SK-MEL-5 (cell line): ENCODE data around the gene PAGE2B. TPM values are rescaled to one million over a fixed set of nuclear protein-coding genes. Genes with fewer than 3 reads are reported as not detected.
"Not testable (repeated sequence)": the region's sequence is repeated elsewhere in the genome, so short reads cannot be mapped to it uniquely, and the experiment has no call there.

Experiments used
- DNase-seq: peaks from one replicate; pipeline ENCODE4 v3.0.0-alpha.2; 2016; ENCODE audit warnings: low read depth, low spot score
- in situ Hi-C: cut with HindIII; loops from 2 replicates; pipeline ENCODE4 v1.10.0; 2016; ENCODE audit warnings: low sequenced_read_pairs, high pct_unique_total_duplicates, low pct_unique_long_range_greater_than_20kb
- polyA plus RNA-seq, 2 experiments: library from polyadenylated mRNA; depleted of rRNA; stranded (reverse); fragments of >200 nt; gene quantifications; 2 replicates each; pipeline ENCODE4 v1.2.3, GENCODE V29; 2015
- total RNA-seq: library from RNA; depleted of rRNA; stranded (reverse); fragments of >200 nt; shearing (Covaris generic); gene quantifications from 2 replicates; pipeline ENCODE4 v1.2.3, GENCODE V29; 2014; rRNA removed

Gene PAGE2B
- not detected in 2 replicates for total RNA-seq
- 0.42 TPM in 1 of 2 replicates, not detected in the other for polyA plus RNA-seq (2015; cell fraction: cytosol; rRNA removed)
- not detected in 2 replicates for polyA plus RNA-seq (2015; cell fraction: nucleus; rRNA removed)

- in situ Hi-C loops: no loop called here
- DNase-seq: no peak
Observed at GRCh38 chrX:55074851-55075467, at the start of gene PAGE2B. TSS of gene PAGE2B (plus strand) at chrX:55075030. CDS start at chrX:55076042, 1,012 bp downstream.

GRCh38 chrX:55026143-55026542 is 48.7 kb upstream of the PAGE2B start:
- no peak for DNase-seq
- in situ Hi-C loops: no loop called here

GRCh38 chrX:55026840-55027239 is 48.0 kb upstream of the PAGE2B start:
- DNase-seq: no peak
- in situ Hi-C loops: no loop called here

GRCh38 chrX:55028040-55028439 is 46.8 kb upstream of the PAGE2B start:
- in situ Hi-C loops: no loop called here
- no peak for DNase-seq

GRCh38 chrX:55028611-55029010 is 46.2 kb upstream of the PAGE2B start:
- in situ Hi-C loops: no loop called here
- no peak for DNase-seq

GRCh38 chrX:55029291-55029690 is 45.5 kb upstream of the PAGE2B start:
- in situ Hi-C loops: no loop called here

GRCh38 chrX:55030271-55031205 is 44.3 kb upstream of the PAGE2B start, which contains the start of gene ALAS2:
TSS of gene ALAS2 (minus strand) at chrX:55030977. CDS start at chrX:55026000, 4,977 bp downstream.
- in situ Hi-C loops: no loop called here
- DNase-seq: no peak

More at GRCh38 chrX:55029291-55029690, 45.5 kb upstream of the PAGE2B start:
- no peak for DNase-seq

- in situ Hi-C loops: no loop called here
- no peak for DNase-seq
Observed at GRCh38 chrX:55033429-55033828, 41.4 kb upstream of the PAGE2B start.

- in situ Hi-C loops: no loop called here
- DNase-seq: no peak
Observed at GRCh38 chrX:55039471-55039870, 35.4 kb upstream of the PAGE2B start.

GRCh38 chrX:55041514-55041913 is 33.3 kb upstream of the PAGE2B start:
- in situ Hi-C loops: no loop called here

GRCh38 chrX:55050599-55050998 is 24.2 kb upstream of the PAGE2B start:
- DNase-seq, in situ Hi-C loops: not testable (repeated sequence)

More at GRCh38 chrX:55041514-55041913, 33.3 kb upstream of the PAGE2B start:
- DNase-seq: no peak

GRCh38 chrX:55056820-55057674 is 17.8 kb upstream of the PAGE2B start:
- in situ Hi-C loops: no loop called here
- peak; percentile 0 for DNase-seq

GRCh38 chrX:55057675-55058249 is 17.1 kb upstream of the PAGE2B start:
- in situ Hi-C loops: no loop called here

GRCh38 chrX:55067180-55067579 is 7.7 kb upstream of the PAGE2B start:
- in situ Hi-C loops, DNase-seq: not testable (repeated sequence)

More at GRCh38 chrX:55057675-55058249, 17.1 kb upstream of the PAGE2B start:
- peak; percentile 52 for DNase-seq

GRCh38 chrX:55072286-55072685 is 2.5 kb upstream of the PAGE2B start:
- in situ Hi-C loops: no loop called here

GRCh38 chrX:55088795-55089489 is 14.1 kb downstream of the PAGE2B start, which contains the start of gene PAGE2:
TSS of gene PAGE2 (plus strand) at chrX:55089018. CDS start at chrX:55090021, 1,003 bp downstream.
- in situ Hi-C loops: no loop called here

More at GRCh38 chrX:55072286-55072685, 2.5 kb upstream of the PAGE2B start:
- no peak for DNase-seq

More at GRCh38 chrX:55088795-55089489, 14.1 kb downstream of the PAGE2B start, which contains the start of gene PAGE2:
- no peak for DNase-seq
